Natural killer cell (primary cell): ENCODE data around the gene DCHS2. TPM values are rescaled to one million over a fixed set of nuclear protein-coding genes. Genes with fewer than 3 reads are reported as not detected.

ENCODE experiments used
- ATAC-seq, 3 donors: fragments of 150-1000 bp in 2 of 3; fragments of 200-7000 bp in 1 of 3; cut with Tn5 transposase; 1 replicate in 1 of 3; 2 replicates in 2 of 3; pipeline ENCODE4 v1.10.0; 2021; ENCODE audit warnings: mild to moderate bottlenecking in 2 of 3, moderate library complexity in 2 of 3
- DNase-seq, 2 donors: peaks; one replicate each; pipeline versions ENCODE4 v3.0.0 to v3.0.0-alpha.2; 2013 to 2021; ENCODE audit warnings: mixed read lengths in 1 of 2
- H3K27ac ChIP-seq: one replicate; pipeline ENCODE4 v1.5.1; 2013; ENCODE audit warnings: mild to moderate bottlenecking, low read length
- H3K27me3 ChIP-seq: one replicate; pipeline ENCODE4 v1.6.1; 2013; ENCODE audit warnings: low read length; ENCODE audit not compliant: control insufficient read depth, insufficient read depth
- H3K36me3 ChIP-seq: one replicate; pipeline ENCODE4 v1.6.1; 2013; ENCODE audit warnings: low read length; ENCODE audit not compliant: control insufficient read depth, insufficient read depth
- H3K4me1 ChIP-seq: one replicate; pipeline ENCODE4 v1.6.1; 2013; ENCODE audit warnings: low read length; ENCODE audit not compliant: control insufficient read depth, insufficient read depth
- H3K4me3 ChIP-seq: one replicate; pipeline ENCODE4 v1.5.1; 2013; ENCODE audit warnings: low read length
- H3K9me3 ChIP-seq: one replicate; pipeline ENCODE4 v1.6.1; 2013; ENCODE audit warnings: low read length; ENCODE audit not compliant: control insufficient read depth, insufficient read depth
- H3K27ac Mint-ChIP-seq, 2 donors: one replicate each; pipeline ENCODE4 v1.8.0; 2022; ENCODE audit warnings: mild to moderate bottlenecking in 2 of 2, mixed read lengths in 2 of 2, moderate library complexity in 1 of 2
- H3K27me3 Mint-ChIP-seq, 2 donors: one replicate each; pipeline ENCODE4 v1.8.0; 2022; ENCODE audit warnings: low read depth in 2 of 2, mixed read lengths in 2 of 2
- H3K36me3 Mint-ChIP-seq: one replicate; pipeline ENCODE4 v1.8.0; 2022; ENCODE audit warnings: mixed read lengths
- H3K4me1 Mint-ChIP-seq, 2 donors: one replicate each; pipeline ENCODE4 v1.8.0; 2022; ENCODE audit warnings: mixed read lengths in 2 of 2
- H3K4me3 Mint-ChIP-seq: one replicate; pipeline ENCODE4 v1.8.0; 2022; ENCODE audit warnings: mild to moderate bottlenecking, moderate library complexity, mixed read lengths
- H3K9me3 Mint-ChIP-seq, 2 donors: one replicate each; pipeline ENCODE4 v1.8.0; 2022; ENCODE audit warnings: mixed read lengths in 2 of 2
- WGBS: methylation state at CpG from one replicate; pipeline ENCODE4 v1.1.7; 2013; ENCODE audit warnings: missing lambda C conversion rate; ENCODE audit not compliant: insufficient coverage; 5-methylcytosine and 5-hydroxymethylcytosine counted together
- intact Hi-C: fragments of 100-400 bp; cut with micrococcal nuclease; formaldehyde crosslinking; loops from one replicate; pipeline ENCODE4 v1.14.2; 2022
- total RNA-seq, 4 donors: library from RNA; stranded (reverse); fragments of 120-200 nt in 1 of 4; gene quantifications; one replicate each; pipeline versions ENCODE4 v1.2.3 to v1.2.4, GENCODE V29; 2013 to 2022
- TF ChIP-seq, protein P1 (sequence below): fragments of 200-600 bp; IDR thresholded peaks from one replicate; pipeline ENCODE4 v1.8.0; 2022; ENCODE audit warnings: antibody characterized with exemption

DCHS2 gene
- total RNA-seq, 3 donors from 2014 or later (not counting 1 experiment from before 2014, with no cell fraction given) = not detected

DNA sequence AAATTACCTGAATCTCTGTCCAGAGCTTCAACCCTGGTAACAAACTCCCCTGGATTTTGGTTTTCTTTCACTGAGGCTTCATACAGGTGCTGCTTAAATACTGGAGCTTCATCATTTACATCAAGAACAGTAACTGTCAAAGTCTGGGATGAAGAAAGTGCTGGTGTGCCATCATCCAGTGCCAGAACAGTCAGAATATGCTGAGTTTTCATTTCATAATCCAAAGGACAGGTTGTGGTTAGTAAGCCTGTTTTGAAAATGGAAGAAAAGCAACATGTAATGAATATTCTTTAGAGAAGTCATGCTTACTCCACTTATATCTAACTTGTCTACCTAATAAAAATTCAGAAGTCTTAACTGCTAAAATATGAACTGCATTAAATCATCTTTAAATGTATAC is 175.9 kb downstream of the DCHS2 start:
- Histone ChIP-seq H3K4me1 (no peaks in the 10 kb centered on the region), H3K36me3 (no peaks in the 10 kb centered on the region), H3K27ac (no peak overlapping the region), H3K4me3 (no peak overlapping the region), H3K9me3 (no peaks in the 10 kb centered on the region), H3K27me3 (no peaks in the 10 kb centered on the region)
- H3K27me3 Mint-ChIP-seq = peaks cover 0 to 5% of the 10 kb centered on the region in 2 donors
- H3K4me3 Mint-ChIP-seq = no peak overlapping the region
- H3K27ac Mint-ChIP-seq = no peak overlapping the region
- intact Hi-C loops = no loop called here
- H3K36me3 Mint-ChIP-seq = no peaks in the 10 kb centered on the region
- no peak for DNase-seq
- peaks cover 0 to 8% of the 10 kb centered on the region in 2 donors for H3K9me3 Mint-ChIP-seq
- ATAC-seq = no peak
- no peaks in the 10 kb centered on the region for H3K4me1 Mint-ChIP-seq
- TF ChIP-seq, protein P1, sequence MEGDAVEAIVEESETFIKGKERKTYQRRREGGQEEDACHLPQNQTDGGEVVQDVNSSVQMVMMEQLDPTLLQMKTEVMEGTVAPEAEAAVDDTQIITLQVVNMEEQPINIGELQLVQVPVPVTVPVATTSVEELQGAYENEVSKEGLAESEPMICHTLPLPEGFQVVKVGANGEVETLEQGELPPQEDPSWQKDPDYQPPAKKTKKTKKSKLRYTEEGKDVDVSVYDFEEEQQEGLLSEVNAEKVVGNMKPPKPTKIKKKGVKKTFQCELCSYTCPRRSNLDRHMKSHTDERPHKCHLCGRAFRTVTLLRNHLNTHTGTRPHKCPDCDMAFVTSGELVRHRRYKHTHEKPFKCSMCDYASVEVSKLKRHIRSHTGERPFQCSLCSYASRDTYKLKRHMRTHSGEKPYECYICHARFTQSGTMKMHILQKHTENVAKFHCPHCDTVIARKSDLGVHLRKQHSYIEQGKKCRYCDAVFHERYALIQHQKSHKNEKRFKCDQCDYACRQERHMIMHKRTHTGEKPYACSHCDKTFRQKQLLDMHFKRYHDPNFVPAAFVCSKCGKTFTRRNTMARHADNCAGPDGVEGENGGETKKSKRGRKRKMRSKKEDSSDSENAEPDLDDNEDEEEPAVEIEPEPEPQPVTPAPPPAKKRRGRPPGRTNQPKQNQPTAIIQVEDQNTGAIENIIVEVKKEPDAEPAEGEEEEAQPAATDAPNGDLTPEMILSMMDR = no peak

DNA sequence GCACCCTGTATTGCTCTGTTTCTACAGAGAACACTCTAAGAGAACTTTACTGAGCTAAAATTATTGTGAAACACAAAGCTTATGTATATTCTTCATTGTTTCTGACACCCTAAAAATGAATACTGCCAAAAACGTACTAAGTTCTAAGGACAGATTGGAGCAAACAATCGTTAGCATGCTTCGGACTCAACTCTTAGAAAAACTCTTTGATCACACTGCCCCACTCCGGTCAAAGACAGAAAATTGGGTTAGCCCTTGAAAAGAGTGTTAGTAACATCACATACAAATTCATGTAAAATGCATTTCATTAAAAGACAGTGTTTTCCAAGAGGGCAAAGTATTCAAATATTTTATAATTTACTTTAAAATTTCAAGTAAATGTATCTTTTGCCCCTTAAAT is 177.4 kb downstream of the DCHS2 start:
- Histone ChIP-seq H3K9me3 (no peaks in the 10 kb centered on the region), H3K4me1 (no peaks in the 10 kb centered on the region), H3K27me3 (no peaks in the 10 kb centered on the region), H3K27ac (no peak overlapping the region), H3K36me3 (no peaks in the 10 kb centered on the region), H3K4me3 (no peak overlapping the region)
- TF ChIP-seq, protein P1 = no peak
- Mint-ChIP-seq H3K4me1 (no peaks in the 10 kb centered on the region), H3K4me3 (no peak overlapping the region), H3K36me3 (peaks cover 4% of the 10 kb centered on the region), H3K27ac (no peak overlapping the region), H3K27me3 (peaks cover 0 to 5% of the 10 kb centered on the region in 2 donors), H3K9me3 (peaks cover 2 to 8% of the 10 kb centered on the region in 2 donors)
- 64% methylated on average over 4 of the region's 4 CpGs for WGBS
- intact Hi-C loops = no loop called here
- ATAC-seq (no peak), DNase-seq (no peak)

DNA sequence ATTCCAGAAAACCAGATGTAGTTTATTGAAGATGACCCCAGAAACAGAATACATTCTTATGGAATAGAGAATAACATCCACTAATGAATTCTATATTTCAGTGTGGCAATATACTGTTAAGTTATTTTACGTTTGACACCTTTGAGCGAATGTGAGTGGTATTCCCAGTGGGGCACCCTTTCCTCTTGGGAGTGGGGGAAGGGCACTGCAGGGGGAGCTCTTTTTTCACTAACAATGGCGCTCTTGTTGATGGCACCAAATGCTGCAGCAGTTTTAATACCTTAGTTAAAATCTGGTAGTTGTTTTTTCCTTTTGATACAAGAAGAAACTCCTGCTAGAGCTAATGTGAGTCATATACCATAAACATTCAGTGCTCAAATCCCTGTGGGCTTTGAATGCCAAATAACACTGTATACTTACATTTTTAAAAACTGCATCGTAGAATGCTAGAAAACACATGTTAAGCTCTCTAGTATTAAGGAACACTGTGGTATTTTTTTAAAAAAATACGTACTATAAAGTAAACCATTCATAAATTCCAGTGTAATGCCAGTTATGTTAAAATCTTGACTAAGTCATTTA is 178.5 kb downstream of the DCHS2 start:
- H3K36me3 ChIP-seq = no peaks in the 10 kb centered on the region
- H3K27me3 Mint-ChIP-seq = peaks cover 0 to under 1% of the 10 kb centered on the region in 2 donors
- H3K9me3 Mint-ChIP-seq = peaks cover under 1 to 8% of the 10 kb centered on the region in 2 donors
- DNase-seq (no peak), ATAC-seq (no peak)
- H3K4me1 ChIP-seq = no peaks in the 10 kb centered on the region
- H3K27me3 ChIP-seq = no peaks in the 10 kb centered on the region
- H3K36me3 Mint-ChIP-seq = peaks cover 7% of the 10 kb centered on the region
- no peak overlapping the region for H3K4me3 ChIP-seq
- H3K4me3 Mint-ChIP-seq = no peak overlapping the region
- H3K27ac ChIP-seq = no peak overlapping the region
- H3K9me3 ChIP-seq = no peaks in the 10 kb centered on the region
- 89% methylated on average over 2 of the region's 5 CpGs for WGBS
- H3K4me1 Mint-ChIP-seq = no peaks in the 10 kb centered on the region
- intact Hi-C loops = no loop called here
- no peak overlapping the region for H3K27ac Mint-ChIP-seq
- TF ChIP-seq, protein P1 = no peak

DNA sequence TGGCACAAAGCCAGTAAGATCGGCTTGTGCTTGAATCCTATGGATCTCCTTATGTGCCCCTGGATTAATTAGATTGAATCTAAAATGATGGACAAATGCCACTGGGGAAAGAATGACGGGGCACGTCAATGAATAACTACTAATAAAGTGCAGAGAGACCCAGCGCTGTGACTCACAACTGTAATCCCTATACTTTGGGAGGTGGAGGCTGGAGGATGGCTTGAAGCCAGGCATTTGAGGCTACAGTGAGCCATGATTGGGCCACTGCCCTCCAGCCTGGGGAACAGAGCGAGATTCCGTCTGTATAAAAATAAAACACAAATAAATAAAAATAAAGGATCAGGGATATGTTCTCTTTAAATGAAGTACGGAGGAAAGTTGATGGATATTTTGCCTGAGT is 179.4 kb downstream of the DCHS2 start:
- no peak for ATAC-seq
- Mint-ChIP-seq H3K27ac (no peak overlapping the region), H3K9me3 (peaks cover 5 to 8% of the 10 kb centered on the region in 2 donors), H3K4me3 (no peak overlapping the region), H3K36me3 (peaks cover 7% of the 10 kb centered on the region), H3K27me3 (no peaks in the 10 kb centered on the region), H3K4me1 (no peaks in the 10 kb centered on the region)
- TF ChIP-seq, protein P1 = no peak
- no peaks in the 10 kb centered on the region for H3K9me3 ChIP-seq
- no peaks in the 10 kb centered on the region for H3K4me1 ChIP-seq
- intact Hi-C loops = no loop called here
- no peak overlapping the region for H3K4me3 ChIP-seq
- 92% methylated on average over 4 of the region's 7 CpGs for WGBS
- H3K36me3 ChIP-seq = no peaks in the 10 kb centered on the region
- H3K27ac ChIP-seq = no peak overlapping the region
- DNase-seq = no peak
- no peaks in the 10 kb centered on the region for H3K27me3 ChIP-seq
